ENCODE data around the gene YPEL3.

Gene YPEL3

DNA sequence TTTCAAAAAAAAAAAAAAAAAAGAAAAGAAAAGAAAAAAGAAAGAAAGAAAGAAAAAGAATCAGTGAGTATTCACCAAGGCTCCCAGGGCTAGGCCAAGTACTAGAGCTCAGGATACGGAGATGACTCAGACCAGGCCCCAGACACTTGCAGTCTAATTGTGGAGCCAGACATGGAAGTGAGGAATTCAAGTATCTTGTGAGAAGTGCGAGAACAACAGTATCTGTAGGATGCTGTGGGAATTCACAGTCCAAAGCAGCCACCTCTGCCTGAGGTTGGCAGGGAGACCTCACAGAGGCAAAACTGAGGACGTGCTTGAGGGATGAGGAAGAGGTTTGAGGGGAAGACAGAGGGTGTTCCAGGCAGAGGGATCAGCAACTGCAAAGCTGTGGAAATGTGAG lies 44.5 kb downstream of the YPEL3 start:
- Histone ChIP-seq H3K4me1 (ENCODE audit: control insufficient read depth, insufficient read depth, low read length, poor library complexity, severe bottlenecking) (peaks cover 11% of the 10 kb centered on the region), H3K27ac (ENCODE audit: insufficient read depth, low read length, poor library complexity, severe bottlenecking) (no peak overlapping the region), H3K36me3 (ENCODE audit: control insufficient read depth, insufficient read depth, low read length) (no peaks in the 10 kb centered on the region), H3K9me3 (ENCODE audit: control insufficient read depth, low read length) (no peaks in the 10 kb centered on the region), H3K4me3 (ENCODE audit: insufficient read depth, low read depth, low read length, poor library complexity, severe bottlenecking) (no peak overlapping the region), H3K27me3 (replicated peaks; ENCODE audit: control insufficient read depth, insufficient read depth, low read length, poor library complexity, severe bottlenecking) (no peaks in the 10 kb centered on the region)
- no peak for DNase-seq

DNA sequence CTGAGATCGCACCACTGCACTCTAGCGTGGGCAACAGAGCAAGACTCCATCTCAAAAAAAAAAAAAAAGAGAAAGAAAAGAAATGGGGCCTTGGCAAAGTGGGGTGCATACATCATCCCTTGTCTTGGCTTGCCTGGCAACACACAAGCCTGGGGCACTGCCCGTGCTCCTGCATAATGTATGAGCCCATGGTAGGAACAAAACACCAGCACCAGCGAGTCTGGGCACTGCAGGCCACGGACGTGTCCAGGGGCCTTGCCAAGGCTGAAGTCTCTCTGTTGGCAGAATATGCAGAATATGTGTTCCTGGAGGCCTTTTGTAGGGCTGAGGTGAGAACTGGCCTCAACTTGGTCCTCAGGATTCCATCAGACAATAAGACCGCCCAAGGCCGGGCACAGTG lies 46.1 kb downstream of the YPEL3 start:
- peaks cover 8% of the 10 kb centered on the region for H3K4me1 ChIP-seq (ENCODE audit: control insufficient read depth, insufficient read depth, low read length, poor library complexity, severe bottlenecking)
- no peaks in the 10 kb centered on the region for H3K27me3 ChIP-seq (replicated peaks; ENCODE audit: control insufficient read depth, insufficient read depth, low read length, poor library complexity, severe bottlenecking)
- H3K27ac ChIP-seq (ENCODE audit: insufficient read depth, low read length, poor library complexity, severe bottlenecking), result no peak overlapping the region
- H3K4me3 ChIP-seq (ENCODE audit: insufficient read depth, low read depth, low read length, poor library complexity, severe bottlenecking), result no peak overlapping the region
- no peaks in the 10 kb centered on the region for H3K9me3 ChIP-seq (ENCODE audit: control insufficient read depth, low read length)
- H3K36me3 ChIP-seq (ENCODE audit: control insufficient read depth, insufficient read depth, low read length), result no peaks in the 10 kb centered on the region
- DNase-seq, result no peak

- no peak overlapping the region for H3K4me3 ChIP-seq (ENCODE audit: insufficient read depth, low read depth, low read length, poor library complexity, severe bottlenecking)
- H3K9me3 ChIP-seq (ENCODE audit: control insufficient read depth, low read length), result no peaks in the 10 kb centered on the region
- no peak overlapping the region for H3K27ac ChIP-seq (ENCODE audit: insufficient read depth, low read length, poor library complexity, severe bottlenecking)
- no peaks in the 10 kb centered on the region for H3K36me3 ChIP-seq (ENCODE audit: control insufficient read depth, insufficient read depth, low read length)
- DNase-seq, result no peak
- H3K27me3 ChIP-seq (replicated peaks; ENCODE audit: control insufficient read depth, insufficient read depth, low read length, poor library complexity, severe bottlenecking), result no peaks in the 10 kb centered on the region
- H3K4me1 ChIP-seq (ENCODE audit: control insufficient read depth, insufficient read depth, low read length, poor library complexity, severe bottlenecking), result no peaks in the 10 kb centered on the region
Measured at GRCh38 chr16:30046588-30046987, 49.4 kb downstream of the YPEL3 start.

DNA sequence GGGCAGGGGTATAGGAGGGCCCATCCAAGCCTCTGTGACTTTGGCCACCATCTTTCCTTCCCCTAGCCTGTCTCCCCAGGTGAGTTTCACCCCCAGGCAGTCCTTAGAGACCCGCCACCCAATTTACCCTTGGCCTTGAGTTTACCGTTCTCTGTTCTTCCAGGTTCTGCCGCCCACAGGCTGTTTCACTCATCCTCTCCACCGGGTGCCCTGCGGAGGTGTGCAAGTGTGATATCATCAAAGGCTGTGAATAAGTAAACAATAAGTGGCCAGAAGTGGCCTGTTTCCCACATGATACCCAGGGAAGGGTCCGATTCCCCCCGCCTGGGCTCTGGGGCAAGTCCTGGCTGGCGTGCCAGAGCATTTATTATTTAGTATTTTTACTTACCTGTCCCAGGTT lies 49.8 kb downstream of the YPEL3 start:
- no peak overlapping the region for H3K4me3 ChIP-seq (ENCODE audit: insufficient read depth, low read depth, low read length, poor library complexity, severe bottlenecking)
- no peaks in the 10 kb centered on the region for H3K4me1 ChIP-seq (ENCODE audit: control insufficient read depth, insufficient read depth, low read length, poor library complexity, severe bottlenecking)
- no peaks in the 10 kb centered on the region for H3K9me3 ChIP-seq (ENCODE audit: control insufficient read depth, low read length)
- H3K27me3 ChIP-seq (replicated peaks; ENCODE audit: control insufficient read depth, insufficient read depth, low read length, poor library complexity, severe bottlenecking), result no peaks in the 10 kb centered on the region
- no peak overlapping the region for H3K27ac ChIP-seq (ENCODE audit: insufficient read depth, low read length, poor library complexity, severe bottlenecking)
- no peaks in the 10 kb centered on the region for H3K36me3 ChIP-seq (ENCODE audit: control insufficient read depth, insufficient read depth, low read length)
- DNase-seq, result no peak

All from effector memory CD4-positive, alpha-beta T cell (primary cell).